ENCODE measurements around the gene ABCC8. TPM values are rescaled to one million over a fixed set of nuclear protein-coding genes. Genes with fewer than 3 reads are reported as not detected.
A peak's percentile ranks its signal among the peaks of the same experiment; 100 is the strongest.

Gene ABCC8
- total RNA-seq, 1 donor from 2014 or later, result 3.7 TPM

DNA sequence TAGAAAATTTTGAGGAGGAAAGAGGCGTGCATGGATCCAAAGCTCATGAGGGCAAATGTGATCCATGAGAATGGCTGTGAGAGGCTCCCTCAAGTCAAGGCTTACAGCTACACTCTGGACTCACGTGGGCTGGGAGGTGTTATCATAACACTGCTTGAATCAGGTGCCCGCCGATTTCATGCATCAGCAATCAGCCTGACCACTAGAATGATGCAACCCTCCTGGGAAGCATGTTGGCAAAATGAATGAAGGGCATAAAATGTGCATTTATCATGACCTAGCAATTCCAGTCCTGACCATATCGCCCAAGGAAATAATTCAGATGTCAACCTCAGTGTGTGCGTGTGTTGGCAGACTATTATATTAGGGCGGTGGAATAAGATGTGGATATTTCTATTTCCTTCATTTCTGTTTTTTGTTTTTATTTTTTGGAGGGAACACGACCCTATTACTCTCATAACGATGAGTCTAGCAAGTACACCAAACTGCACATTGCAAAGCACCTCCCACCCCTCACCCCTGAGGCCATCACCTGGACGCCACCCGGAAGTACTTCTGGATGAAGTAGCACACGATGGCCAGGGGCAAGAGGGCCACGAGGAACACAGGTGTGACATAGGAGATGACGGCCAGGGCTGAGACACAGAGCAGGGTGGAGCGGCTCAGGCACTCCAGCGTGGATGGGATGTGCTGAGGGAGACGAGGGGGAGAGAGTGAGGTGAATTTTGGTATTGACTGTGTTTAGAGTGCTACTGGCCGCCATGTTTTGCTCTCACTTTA lies 72.5 kb downstream of the ABCC8 start:
- Histone ChIP-seq H3K9me3 (ENCODE audit: control insufficient read depth in 3 of 3, low read length in 3 of 3) (no peaks in the 10 kb centered on the region), H3K9ac (ENCODE audit: low read depth in 1 of 3, low read length in 3 of 3) (no peak overlapping the region), H3K27me3 (ENCODE audit: control insufficient read depth in 3 of 3, insufficient read depth in 3 of 3, low read length in 3 of 3) (no peaks in the 10 kb centered on the region), H3K4me3 (ENCODE audit: low read length in 3 of 3) (no peak overlapping the region), H3K4me1 (ENCODE audit: control insufficient read depth in 3 of 3, insufficient read depth in 3 of 3, low read length in 3 of 3) (peaks cover 28 to 65% (median 58%) of the 10 kb centered on the region in 3 donors), H3K36me3 (ENCODE audit: control insufficient read depth in 3 of 3, insufficient read depth in 3 of 3, low read length in 3 of 3) (no peaks in the 10 kb centered on the region), H3K27ac (ENCODE audit: low read depth, low read length) (peak overlapping the region; percentile 91)

DNA sequence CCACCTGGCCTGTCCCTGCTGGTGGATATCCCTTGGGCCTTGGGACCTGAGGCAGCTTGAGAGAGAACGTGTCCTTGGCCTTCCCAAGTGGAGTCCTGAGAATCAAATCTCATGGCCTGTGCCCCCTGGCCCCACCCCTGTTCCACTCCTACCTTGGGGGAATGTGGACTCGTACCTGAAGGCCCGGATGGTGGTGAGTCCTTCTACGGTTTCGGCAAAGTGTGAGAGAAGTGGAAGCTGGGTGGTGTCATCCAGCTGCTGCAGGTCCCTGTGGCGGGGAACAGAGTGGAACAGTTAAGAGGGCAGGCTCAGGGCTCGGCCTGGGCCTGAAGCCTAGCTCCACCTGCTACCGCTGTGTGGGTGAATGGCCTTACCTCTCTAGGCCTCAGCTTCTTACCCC lies 74.2 kb downstream of the ABCC8 start:
- H3K9me3 ChIP-seq (ENCODE audit: control insufficient read depth in 3 of 3, low read length in 3 of 3), result no peaks in the 10 kb centered on the region
- H3K4me1 ChIP-seq (ENCODE audit: control insufficient read depth in 3 of 3, insufficient read depth in 3 of 3, low read length in 3 of 3), result peaks cover 28 to 65% (median 58%) of the 10 kb centered on the region in 3 donors
- H3K27me3 ChIP-seq (ENCODE audit: control insufficient read depth in 3 of 3, insufficient read depth in 3 of 3, low read length in 3 of 3), result no peaks in the 10 kb centered on the region
- H3K36me3 ChIP-seq (ENCODE audit: control insufficient read depth in 3 of 3, insufficient read depth in 3 of 3, low read length in 3 of 3), result no peaks in the 10 kb centered on the region
- H3K9ac ChIP-seq (ENCODE audit: low read depth in 1 of 3, low read length in 3 of 3), result no peak overlapping the region
- H3K4me3 ChIP-seq (ENCODE audit: low read length in 3 of 3), result no peak overlapping the region
- H3K27ac ChIP-seq (ENCODE audit: low read depth, low read length), result peak overlapping the region; percentile 80

GRCh38 chr11:17401841-17402240 lies 74.8 kb downstream of the ABCC8 start:
- Histone ChIP-seq H3K9ac (ENCODE audit: low read depth in 1 of 3, low read length in 3 of 3) (peak overlapping the region in 2 of 3 donors; percentile 11 to 65), H3K27me3 (ENCODE audit: control insufficient read depth in 3 of 3, insufficient read depth in 3 of 3, low read length in 3 of 3) (no peaks in the 10 kb centered on the region), H3K4me1 (ENCODE audit: control insufficient read depth in 3 of 3, insufficient read depth in 3 of 3, low read length in 3 of 3) (peaks cover 28 to 60% (median 53%) of the 10 kb centered on the region in 3 donors), H3K9me3 (ENCODE audit: control insufficient read depth in 3 of 3, low read length in 3 of 3) (no peaks in the 10 kb centered on the region), H3K4me3 (ENCODE audit: low read length in 3 of 3) (no peak overlapping the region), H3K36me3 (ENCODE audit: control insufficient read depth in 3 of 3, insufficient read depth in 3 of 3, low read length in 3 of 3) (no peaks in the 10 kb centered on the region), H3K27ac (ENCODE audit: low read depth, low read length) (peak overlapping the region; percentile 80)

GRCh38 chr11:17401316-17401715 lies 75.3 kb downstream of the ABCC8 start:
- Histone ChIP-seq H3K9ac (ENCODE audit: low read depth in 1 of 3, low read length in 3 of 3) (peak overlapping the region in 2 of 3 donors; percentile 17 to 65), H3K27ac (ENCODE audit: low read depth, low read length) (peak overlapping the region; percentile 80), H3K9me3 (ENCODE audit: control insufficient read depth in 3 of 3, low read length in 3 of 3) (no peaks in the 10 kb centered on the region), H3K4me1 (ENCODE audit: control insufficient read depth in 3 of 3, insufficient read depth in 3 of 3, low read length in 3 of 3) (peaks cover 22 to 55% (median 48%) of the 10 kb centered on the region in 3 donors), H3K4me3 (ENCODE audit: low read length in 3 of 3) (peak overlapping the region in 1 of 3 donors; percentile 14), H3K27me3 (ENCODE audit: control insufficient read depth in 3 of 3, insufficient read depth in 3 of 3, low read length in 3 of 3) (no peaks in the 10 kb centered on the region), H3K36me3 (ENCODE audit: control insufficient read depth in 3 of 3, insufficient read depth in 3 of 3, low read length in 3 of 3) (no peaks in the 10 kb centered on the region)

GRCh38 chr11:17400048-17400775 lies 76.4 kb downstream of the ABCC8 start:
- Histone ChIP-seq H3K27ac (ENCODE audit: low read depth, low read length) (peak overlapping the region; percentile 80), H3K9me3 (ENCODE audit: control insufficient read depth in 3 of 3, low read length in 3 of 3) (no peaks in the 10 kb centered on the region), H3K36me3 (ENCODE audit: control insufficient read depth in 3 of 3, insufficient read depth in 3 of 3, low read length in 3 of 3) (no peaks in the 10 kb centered on the region), H3K9ac (ENCODE audit: low read depth in 1 of 3, low read length in 3 of 3) (peak overlapping the region in 1 of 3 donors; percentile 65), H3K4me3 (ENCODE audit: low read length in 3 of 3) (no peak overlapping the region), H3K27me3 (ENCODE audit: control insufficient read depth in 3 of 3, insufficient read depth in 3 of 3, low read length in 3 of 3) (no peaks in the 10 kb centered on the region), H3K4me1 (ENCODE audit: control insufficient read depth in 3 of 3, insufficient read depth in 3 of 3, low read length in 3 of 3) (peaks cover 12 to 44% (median 37%) of the 10 kb centered on the region in 3 donors)

GRCh38 chr11:17399236-17399635 lies 77.4 kb downstream of the ABCC8 start:
- Histone ChIP-seq H3K27me3 (ENCODE audit: control insufficient read depth in 3 of 3, insufficient read depth in 3 of 3, low read length in 3 of 3) (no peaks in the 10 kb centered on the region), H3K9me3 (ENCODE audit: control insufficient read depth in 3 of 3, low read length in 3 of 3) (no peaks in the 10 kb centered on the region), H3K4me3 (ENCODE audit: low read length in 3 of 3) (no peak overlapping the region), H3K9ac (ENCODE audit: low read depth in 1 of 3, low read length in 3 of 3) (no peak overlapping the region), H3K4me1 (ENCODE audit: control insufficient read depth in 3 of 3, insufficient read depth in 3 of 3, low read length in 3 of 3) (peaks cover 8 to 34% (median 27%) of the 10 kb centered on the region in 3 donors), H3K36me3 (ENCODE audit: control insufficient read depth in 3 of 3, insufficient read depth in 3 of 3, low read length in 3 of 3) (no peaks in the 10 kb centered on the region), H3K27ac (ENCODE audit: low read depth, low read length) (no peak overlapping the region)

- H3K27ac ChIP-seq (ENCODE audit: low read depth, low read length), result no peak overlapping the region
- H3K9me3 ChIP-seq (ENCODE audit: control insufficient read depth in 3 of 3, low read length in 3 of 3), result no peaks in the 10 kb centered on the region
- no peak overlapping the region for H3K4me3 ChIP-seq (ENCODE audit: low read length in 3 of 3)
- no peaks in the 10 kb centered on the region for H3K36me3 ChIP-seq (ENCODE audit: control insufficient read depth in 3 of 3, insufficient read depth in 3 of 3, low read length in 3 of 3)
- peaks cover 8 to 25% (median 24%) of the 10 kb centered on the region in 3 donors for H3K4me1 ChIP-seq (ENCODE audit: control insufficient read depth in 3 of 3, insufficient read depth in 3 of 3, low read length in 3 of 3)
- no peaks in the 10 kb centered on the region for H3K27me3 ChIP-seq (ENCODE audit: control insufficient read depth in 3 of 3, insufficient read depth in 3 of 3, low read length in 3 of 3)
- H3K9ac ChIP-seq (ENCODE audit: low read depth in 1 of 3, low read length in 3 of 3), result no peak overlapping the region
Measured at GRCh38 chr11:17397311-17398002, 79.2 kb downstream of the ABCC8 start.

- Histone ChIP-seq H3K36me3 (ENCODE audit: control insufficient read depth in 3 of 3, insufficient read depth in 3 of 3, low read length in 3 of 3) (no peaks in the 10 kb centered on the region), H3K4me3 (ENCODE audit: low read length in 3 of 3) (no peak overlapping the region), H3K9ac (ENCODE audit: low read depth in 1 of 3, low read length in 3 of 3) (peak overlapping the region in 1 of 3 donors; percentile 16), H3K9me3 (ENCODE audit: control insufficient read depth in 3 of 3, low read length in 3 of 3) (no peaks in the 10 kb centered on the region), H3K27me3 (ENCODE audit: control insufficient read depth in 3 of 3, insufficient read depth in 3 of 3, low read length in 3 of 3) (no peaks in the 10 kb centered on the region), H3K27ac (ENCODE audit: low read depth, low read length) (no peak overlapping the region), H3K4me1 (ENCODE audit: control insufficient read depth in 3 of 3, insufficient read depth in 3 of 3, low read length in 3 of 3) (peaks cover 6 to 18% (median 17%) of the 10 kb centered on the region in 3 donors)
Measured at GRCh38 chr11:17396598-17397310, 79.9 kb downstream of the ABCC8 start.

GRCh38 chr11:17395978-17396377 lies 80.7 kb downstream of the ABCC8 start:
- H3K9ac ChIP-seq (ENCODE audit: low read depth in 1 of 3, low read length in 3 of 3), result no peak overlapping the region
- H3K4me3 ChIP-seq (ENCODE audit: low read length in 3 of 3), result no peak overlapping the region
- no peaks in the 10 kb centered on the region for H3K36me3 ChIP-seq (ENCODE audit: control insufficient read depth in 3 of 3, insufficient read depth in 3 of 3, low read length in 3 of 3)
- H3K4me1 ChIP-seq (ENCODE audit: control insufficient read depth in 3 of 3, insufficient read depth in 3 of 3, low read length in 3 of 3), result peaks cover 0 to 10% (median 9%) of the 10 kb centered on the region in 3 donors
- H3K27me3 ChIP-seq (ENCODE audit: control insufficient read depth in 3 of 3, insufficient read depth in 3 of 3, low read length in 3 of 3), result no peaks in the 10 kb centered on the region
- H3K9me3 ChIP-seq (ENCODE audit: control insufficient read depth in 3 of 3, low read length in 3 of 3), result no peaks in the 10 kb centered on the region
- H3K27ac ChIP-seq (ENCODE audit: low read depth, low read length), result no peak overlapping the region
